ENCODE results near the gene PKD1L1.

- TF ChIP-seq EP300 (conservative IDR thresholded peaks at IDR 0.05; ENCODE audit: poor library complexity, severe bottlenecking) = no peak
- TF ChIP-seq, protein P1, sequence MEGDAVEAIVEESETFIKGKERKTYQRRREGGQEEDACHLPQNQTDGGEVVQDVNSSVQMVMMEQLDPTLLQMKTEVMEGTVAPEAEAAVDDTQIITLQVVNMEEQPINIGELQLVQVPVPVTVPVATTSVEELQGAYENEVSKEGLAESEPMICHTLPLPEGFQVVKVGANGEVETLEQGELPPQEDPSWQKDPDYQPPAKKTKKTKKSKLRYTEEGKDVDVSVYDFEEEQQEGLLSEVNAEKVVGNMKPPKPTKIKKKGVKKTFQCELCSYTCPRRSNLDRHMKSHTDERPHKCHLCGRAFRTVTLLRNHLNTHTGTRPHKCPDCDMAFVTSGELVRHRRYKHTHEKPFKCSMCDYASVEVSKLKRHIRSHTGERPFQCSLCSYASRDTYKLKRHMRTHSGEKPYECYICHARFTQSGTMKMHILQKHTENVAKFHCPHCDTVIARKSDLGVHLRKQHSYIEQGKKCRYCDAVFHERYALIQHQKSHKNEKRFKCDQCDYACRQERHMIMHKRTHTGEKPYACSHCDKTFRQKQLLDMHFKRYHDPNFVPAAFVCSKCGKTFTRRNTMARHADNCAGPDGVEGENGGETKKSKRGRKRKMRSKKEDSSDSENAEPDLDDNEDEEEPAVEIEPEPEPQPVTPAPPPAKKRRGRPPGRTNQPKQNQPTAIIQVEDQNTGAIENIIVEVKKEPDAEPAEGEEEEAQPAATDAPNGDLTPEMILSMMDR (IDR thresholded peaks at IDR 0.05; ENCODE audit: poor library complexity, severe bottlenecking) = no peak
- TF ChIP-seq POLR2AphosphoS5 (IDR thresholded peaks at IDR 0.05) = no peak
- TF ChIP-seq EZH2 (IDR thresholded peaks at IDR 0.05; ENCODE audit: borderline replicate concordance, insufficient read depth, low read length, poor library complexity, severe bottlenecking) = no peak
Measured at GRCh38 chr7:47877336-47877735, 70.9 kb downstream of the PKD1L1 start.

All from neural cell (in vitro differentiated cells).